HG03442 (cell line): ENCODE data around the gene MTA1.

ENCODE experiments used
- ATAC-seq: cut with Tn5 transposase; IDR thresholded peaks from one replicate; pipeline ENCODE4 v1.9.1; 2021; ENCODE audit warnings: mild to moderate bottlenecking, moderate library complexity; ENCODE audit not compliant: unreplicated experiment

The MTA1 gene

DNA sequence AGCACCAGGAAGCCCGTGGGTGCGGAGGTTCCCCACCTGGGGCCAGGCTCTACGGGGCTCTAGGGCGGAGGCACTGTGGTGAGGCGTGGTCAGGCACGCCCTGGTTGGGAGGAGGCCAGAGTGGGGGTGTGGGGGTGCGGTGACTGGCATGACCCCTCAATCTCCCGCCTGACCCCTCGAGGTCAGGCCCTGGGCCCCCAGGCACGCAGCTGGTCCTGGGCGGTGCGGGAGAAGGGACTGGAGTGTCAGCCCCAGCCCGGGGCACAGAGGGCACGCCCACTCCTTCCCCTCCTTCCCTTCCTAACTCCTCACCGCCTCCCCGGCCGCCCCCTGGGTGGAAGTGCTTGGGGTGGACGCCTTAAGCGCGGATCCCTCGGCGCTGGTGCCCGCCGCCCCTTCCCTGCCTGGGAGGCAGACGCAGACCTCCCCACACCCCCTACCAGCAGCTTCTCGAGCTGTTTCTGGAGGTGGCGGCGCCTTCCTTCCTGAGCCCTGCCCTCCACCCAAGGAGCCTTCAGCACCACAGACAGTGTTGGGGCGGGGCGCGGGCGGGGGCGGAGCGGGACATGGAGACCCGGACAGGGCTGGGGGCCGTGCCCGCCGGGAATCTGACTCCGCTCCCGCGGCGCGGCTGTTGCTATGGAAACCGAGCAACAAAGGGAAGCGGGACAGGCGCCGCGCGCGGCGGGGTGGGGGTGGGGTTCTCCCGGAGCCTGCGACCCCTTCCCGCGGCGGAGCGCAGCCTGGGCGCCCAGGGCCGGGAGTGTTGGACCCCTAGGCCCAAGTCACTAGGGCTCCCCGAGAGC is 54.3 kb downstream of the MTA1 start:
- ATAC-seq = no peak

DNA sequence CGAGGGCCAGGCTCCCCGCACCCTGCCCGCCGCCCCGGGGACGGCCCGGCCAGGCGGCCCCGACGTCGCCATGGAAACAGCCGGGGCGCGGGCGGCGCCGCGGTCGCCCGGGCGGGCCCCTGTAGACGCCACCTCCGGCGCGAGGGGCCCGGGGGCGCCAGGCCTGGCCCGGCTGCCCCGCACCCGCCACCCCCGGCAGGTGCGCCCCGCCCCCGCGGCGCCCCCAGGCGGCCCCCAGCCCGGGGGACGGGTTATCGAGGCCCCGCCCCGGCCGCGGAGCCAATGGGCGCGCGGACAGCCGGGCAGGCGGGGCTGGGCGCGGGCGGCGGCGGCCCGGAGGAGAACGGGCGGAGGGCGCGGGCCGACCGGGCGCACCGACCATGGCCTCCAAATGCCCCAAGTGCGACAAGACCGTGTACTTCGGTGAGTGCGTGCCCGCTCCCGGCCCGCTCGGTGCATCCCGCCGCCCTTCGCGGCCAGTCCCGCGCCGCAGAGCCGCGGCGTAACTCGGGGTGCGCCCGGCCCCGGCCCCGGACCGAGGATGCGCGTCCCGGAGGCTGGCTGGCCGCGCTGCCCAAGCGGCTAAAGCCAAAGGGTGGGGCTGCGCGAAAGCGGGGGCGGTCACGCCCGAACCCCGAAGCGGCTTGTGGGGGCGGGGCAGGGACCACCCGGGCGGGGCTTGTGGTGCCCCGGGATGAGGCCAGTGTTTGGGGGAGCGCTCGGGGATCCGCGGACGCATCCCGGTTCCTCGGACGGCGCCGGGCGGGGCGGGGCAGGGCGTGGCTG is 55.0 kb downstream of the MTA1 start, which contains the start of gene CRIP2:
Gene CRIP2 (plus strand): TSS at position 339 of the 786 bp plus-strand sequence. CDS start 42 bp downstream, at position 381.
- no peak for ATAC-seq

GRCh38 chr14:105475269-105476096 is 55.9 kb downstream of the MTA1 start:
- ATAC-seq = no peak

DNA sequence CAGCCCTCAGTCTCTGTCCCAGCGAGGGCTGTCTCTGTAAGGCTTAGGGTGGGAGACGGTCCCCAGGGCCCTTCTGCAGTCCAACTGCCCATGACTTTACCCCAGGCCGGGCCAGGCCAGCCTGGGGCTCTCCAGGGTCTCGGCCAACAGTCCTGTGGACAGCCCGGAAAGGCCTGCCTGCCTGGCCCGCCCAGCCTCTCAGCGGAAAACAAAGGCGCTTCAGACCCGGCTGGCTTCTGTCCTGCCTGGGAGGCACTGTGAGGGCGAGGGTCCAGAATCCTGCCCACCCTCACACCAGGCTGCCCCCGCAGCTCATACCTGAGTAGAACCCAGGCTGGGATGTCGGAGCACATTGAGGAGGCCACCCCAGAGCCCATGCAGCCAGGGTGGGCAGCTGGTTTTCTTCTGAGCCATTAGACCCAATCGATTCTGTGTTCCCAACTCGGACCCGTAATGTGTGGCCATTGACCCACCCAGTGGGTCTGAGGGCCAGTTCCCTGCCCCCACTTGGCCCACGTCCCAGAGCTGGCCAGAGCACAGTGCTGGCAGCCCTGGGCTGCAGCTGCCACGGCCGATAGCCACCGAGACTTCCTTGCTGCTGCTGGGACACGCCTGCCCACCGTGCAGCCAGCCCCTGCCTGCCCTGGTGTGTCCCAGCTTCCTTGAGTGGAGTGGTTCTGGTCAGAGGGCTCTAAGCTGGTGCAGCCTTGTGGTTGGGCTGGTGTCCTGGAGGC is 56.6 kb downstream of the MTA1 start:
- no peak for ATAC-seq

- ATAC-seq = no peak
Observed at GRCh38 chr14:105476831-105477659, 57.4 kb downstream of the MTA1 start.

- no peak for ATAC-seq
Observed at GRCh38 chr14:105477660-105478397, 58.2 kb downstream of the MTA1 start.

- no peak for ATAC-seq
Observed at GRCh38 chr14:105478398-105479251, 59.0 kb downstream of the MTA1 start.

DNA sequence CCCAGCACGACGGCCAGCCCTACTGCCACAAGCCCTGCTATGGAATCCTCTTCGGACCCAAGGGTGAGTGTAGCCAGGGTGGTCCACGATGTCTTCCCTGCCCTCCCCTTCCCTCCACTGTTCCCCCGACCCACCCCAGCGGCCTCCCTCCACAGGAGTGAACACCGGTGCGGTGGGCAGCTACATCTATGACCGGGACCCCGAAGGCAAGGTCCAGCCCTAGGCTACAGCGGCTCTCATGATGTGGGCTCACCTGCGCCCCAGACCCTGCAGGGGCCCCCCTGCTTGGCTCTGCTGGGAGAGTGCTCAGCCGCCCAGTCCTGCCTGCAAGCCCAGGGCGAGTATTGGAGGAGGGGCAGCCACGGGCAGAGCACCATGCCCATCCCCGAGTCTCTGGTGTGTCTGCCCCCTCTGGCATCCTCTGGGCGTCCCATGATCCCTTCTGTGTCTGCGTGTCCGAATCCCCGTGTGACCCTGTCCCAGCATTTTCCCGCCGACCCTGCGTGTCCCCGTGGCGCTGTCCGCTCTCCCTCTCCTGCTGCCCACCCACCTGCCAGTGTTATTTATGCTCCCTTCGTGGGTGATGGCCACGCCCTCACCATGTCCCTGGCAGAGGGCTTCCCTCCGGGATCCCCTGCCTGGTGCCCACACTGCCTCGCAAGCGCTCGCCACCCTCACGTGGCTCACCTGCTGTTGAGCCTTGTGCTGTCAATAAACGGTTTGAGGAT is 60.0 kb downstream of the MTA1 start:
- ATAC-seq = no peak

DNA sequence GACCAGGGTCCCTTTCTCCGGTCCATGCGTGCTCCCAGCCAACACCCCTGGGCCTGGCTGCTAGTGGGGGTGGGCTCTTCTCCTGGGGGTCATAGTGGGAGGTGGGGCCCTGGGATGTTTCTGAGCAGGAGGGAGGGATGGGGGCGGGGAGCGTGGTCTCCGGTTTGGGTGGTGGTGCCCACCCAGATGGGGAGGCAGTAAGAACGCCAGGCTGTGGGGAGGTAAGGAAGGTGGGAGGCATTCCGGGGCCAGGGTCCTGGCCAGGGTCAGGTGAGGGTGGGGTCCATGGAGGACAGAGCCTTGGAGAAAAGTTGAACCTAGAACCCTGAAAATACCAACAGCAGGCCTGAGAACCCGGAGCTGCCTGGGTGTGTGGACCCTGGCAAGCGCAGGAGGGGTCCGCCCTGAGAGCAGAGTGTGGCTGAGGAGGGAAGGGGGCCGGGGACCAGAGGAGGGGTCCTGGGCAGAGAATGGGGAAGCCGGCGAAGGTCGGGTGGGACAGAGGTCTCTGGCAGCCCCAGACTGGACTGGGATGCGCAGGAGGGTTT is 60.6 kb downstream of the MTA1 start:
- ATAC-seq = no peak

- peak; percentile 44 for ATAC-seq
Observed at GRCh38 chr14:105480807-105481801, 61.5 kb downstream of the MTA1 start.

DNA sequence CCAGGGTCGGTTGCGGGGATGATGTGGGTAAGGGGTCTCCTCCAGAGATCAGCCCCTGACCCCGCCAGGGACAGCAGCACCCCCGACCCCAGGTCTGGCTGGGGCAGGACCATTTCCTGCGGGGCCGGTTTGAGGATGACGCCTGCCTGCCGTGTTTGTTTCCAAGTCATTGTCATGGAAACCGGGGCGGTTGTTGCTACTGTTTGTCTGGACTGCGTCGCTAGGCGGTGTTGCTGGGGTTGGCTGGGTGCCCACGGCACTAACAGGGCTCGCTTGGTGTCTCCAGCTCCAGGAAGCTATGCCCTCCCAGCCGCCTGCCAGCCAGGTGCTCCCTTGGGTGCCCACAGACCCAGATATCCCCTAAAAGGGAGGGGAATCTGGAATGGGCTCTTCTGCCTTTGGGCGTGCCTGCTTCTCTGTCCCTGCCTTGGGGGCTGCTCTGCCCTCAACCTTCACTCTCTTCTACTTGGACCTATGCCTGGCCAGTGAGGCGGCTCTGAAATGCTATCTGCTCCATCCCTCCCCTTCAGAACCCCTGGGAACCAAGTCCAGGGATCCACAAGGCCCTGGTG is 62.3 kb downstream of the MTA1 start:
- ATAC-seq = peak; percentile 43

GRCh38 chr14:105482486-105483110 is 63.0 kb downstream of the MTA1 start:
- no peak for ATAC-seq

DNA sequence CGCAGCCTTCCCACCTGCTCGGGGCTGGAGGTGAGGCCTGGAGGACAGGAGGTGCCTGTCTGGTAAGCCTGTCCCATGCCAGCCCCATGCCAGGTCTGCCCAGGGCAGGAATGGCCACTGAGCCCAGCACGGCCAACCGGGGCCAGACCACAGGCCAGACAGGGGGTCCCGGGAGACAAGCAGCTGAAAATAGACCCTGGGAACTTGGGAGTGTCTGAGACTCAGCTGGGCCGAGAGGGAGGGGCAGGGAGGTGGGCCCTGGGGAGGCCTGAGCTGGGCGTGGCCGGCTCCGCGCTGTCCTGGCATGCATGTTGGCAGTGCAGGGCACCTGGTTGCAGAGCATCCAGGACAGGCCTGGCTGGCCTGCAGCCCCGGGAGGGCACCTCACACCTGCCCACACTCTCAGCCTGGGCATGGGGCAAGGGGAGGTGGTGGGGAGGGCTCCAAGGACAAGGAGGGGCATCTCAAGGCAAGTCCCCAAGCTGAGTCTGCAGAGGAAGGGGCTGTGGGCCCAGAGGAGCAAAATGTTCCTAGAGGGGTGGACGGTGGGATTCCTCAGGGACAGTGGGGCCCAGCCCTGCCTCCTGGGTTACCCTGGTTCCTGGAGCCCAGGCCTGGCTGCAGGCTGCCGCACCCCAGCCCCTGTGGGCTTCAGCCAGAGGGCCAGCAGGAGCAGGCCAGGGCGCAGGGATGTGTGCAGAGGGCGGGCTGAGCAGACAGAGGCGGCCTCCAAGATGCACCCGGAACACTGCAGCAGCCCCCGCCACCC is 63.9 kb downstream of the MTA1 start:
- no peak for ATAC-seq
